SK-N-SH (cell line): ENCODE measurements around the gene SPRR1A. TPM values are rescaled to one million over a fixed set of nuclear protein-coding genes. Genes with fewer than 3 reads are reported as not detected.

Source experiments
- CTCF ChIA-PET: fragments of 300-600, 350-600 bp; formaldehyde crosslinking; extraction: SDS; loops from one replicate; lab custom pipeline; 2021; lab: Yijun Ruan, JAX
- POLR2A ChIA-PET: fragments of 350-600 bp; sonication (Branson Sonifier 250); formaldehyde crosslinking; extraction: SDS; loops from one replicate; lab custom pipeline; 2020; ENCODE audit warnings: antibody characterized with exemption, inconsistent platforms; lab: Yijun Ruan, JAX
- DNase-seq: peaks from one replicate; pipeline ENCODE4 v3.0.0; 2012
- H2AFZ ChIP-seq: fragments of 200-600 bp; sonication (generic); 2 replicates; pipeline ENCODE4 v1.8.1; 2016; ENCODE audit warnings: antibody characterized with exemption, mild to moderate bottlenecking, low read depth
- H3F3A ChIP-seq: fragments of 200-600 bp; sonication (generic); replicated peaks from 2 replicates; pipeline ENCODE3; 2016; ENCODE audit warnings: antibody characterized with exemption, mild to moderate bottlenecking; ENCODE audit not compliant: insufficient read depth
- H3K27ac ChIP-seq, 2 experiments: fragments of 200-500 bp in 1 of 2; fragments of 200-600 bp in 1 of 2; sonication (Bioruptor generic) in 1 of 2; sonication (generic), shearing (Covaris generic) in 1 of 2; 2 replicates each; pipeline versions ENCODE4 v1.5.1 to v1.6.1; 2014 to 2016; ENCODE audit warnings: low read depth in 2 of 2, inconsistent platforms in 1 of 2, low read length in 1 of 2, mild to moderate bottlenecking in 1 of 2, mixed read lengths in 1 of 2
- H3K27me3 ChIP-seq: fragments of 200-600 bp; sonication (generic), shearing (Covaris generic); 2 replicates; pipeline ENCODE4 v1.6.1; 2016; ENCODE audit warnings: mixed run types; ENCODE audit not compliant: insufficient read depth
- H3K36me3 ChIP-seq, 2 experiments: fragments of 200-500 bp in 1 of 2; fragments of 200-600 bp in 1 of 2; sonication (Bioruptor generic) in 1 of 2; sonication (generic) in 1 of 2; replicated peaks in 1 of 2; 2 replicates each; pipeline versions ENCODE3 to v1.5.1; 2014 to 2016; ENCODE audit warnings: low read length in 1 of 2, mild to moderate bottlenecking in 1 of 2; ENCODE audit not compliant: insufficient read depth in 2 of 2, control insufficient read depth in 1 of 2
- H3K4me1 ChIP-seq, 2 experiments: fragments of 200-500 bp in 1 of 2; fragments of 200-600 bp in 1 of 2; sonication (Bioruptor generic) in 1 of 2; sonication (generic), shearing (Covaris generic) in 1 of 2; 2 replicates each; pipeline versions ENCODE4 v1.5.1 to v1.6.1; 2014 to 2016; ENCODE audit warnings: low read depth in 1 of 2, low read length in 1 of 2, mixed run types in 1 of 2; ENCODE audit not compliant: insufficient read depth in 2 of 2, control insufficient read depth in 1 of 2
- H3K4me2 ChIP-seq: fragments of 200-600 bp; sonication (generic), shearing (Covaris generic); 2 replicates; pipeline ENCODE4 v1.6.1; 2017; ENCODE audit warnings: mixed run types
- H3K4me3 ChIP-seq, 2 experiments: fragments of 200-500 bp in 1 of 2; fragments of 200-600 bp in 1 of 2; sonication (Bioruptor generic) in 1 of 2; sonication (generic), shearing (Covaris generic) in 1 of 2; 2 replicates each; pipeline versions ENCODE4 v1.5.1 to v1.8.1; 2014 to 2016; ENCODE audit warnings: low read depth in 2 of 2, inconsistent platforms in 1 of 2, low read length in 1 of 2, mild to moderate bottlenecking in 1 of 2, mixed read lengths in 1 of 2, moderate library complexity in 1 of 2
- H3K79me2 ChIP-seq: fragments of 200-600 bp; sonication (generic); 2 replicates; pipeline ENCODE4 v1.8.1; 2017; ENCODE audit warnings: mild to moderate bottlenecking; ENCODE audit not compliant: insufficient read depth
- H3K9ac ChIP-seq: fragments of 200-600 bp; sonication (generic); 2 replicates; pipeline ENCODE4 v1.6.1; 2017; ENCODE audit warnings: mixed run types
- H3K9me2 ChIP-seq: fragments of 200-600 bp; sonication (generic); 2 replicates; pipeline ENCODE4 v1.6.1; 2017; ENCODE audit warnings: mixed run types
- H3K9me3 ChIP-seq: fragments of 200-600 bp; sonication (generic); 2 replicates; pipeline ENCODE4 v1.6.1; 2017; ENCODE audit warnings: mixed run types, mild to moderate bottlenecking, moderate library complexity
- H4K20me1 ChIP-seq: fragments of 200-600 bp; sonication (generic); 2 replicates; pipeline ENCODE4 v1.6.1; 2017; ENCODE audit warnings: mild to moderate bottlenecking, mixed run types; ENCODE audit not compliant: insufficient read depth
- CHD2 ChIP-seq: fragments of 150-350 bp; IDR thresholded peaks from 2 replicates; pipeline ENCODE4 v1.6.1; 2018; ENCODE audit warnings: low read length; ENCODE audit not compliant: partially characterized antibody
- ELF1 ChIP-seq: IDR thresholded peaks from 2 replicates; pipeline ENCODE4 v1.4.0; 2012
- EZH2phosphoT487 ChIP-seq: fragments of 200-600 bp; sonication (generic); IDR thresholded peaks from 2 replicates; pipeline ENCODE4 v1.6.1; 2017; ENCODE audit warnings: low read depth, mixed run types, mild to moderate bottlenecking, antibody characterized with exemption, moderate library complexity, borderline replicate concordance
- FOSL2 ChIP-seq: IDR thresholded peaks from 2 replicates; pipeline ENCODE4 v1.4.0; 2012; ENCODE audit warnings: low read depth, mild to moderate bottlenecking, moderate library complexity, borderline replicate concordance
- FOXJ3 ChIP-seq: sonication (generic); formaldehyde crosslinking; IDR thresholded peaks from 2 replicates; pipeline ENCODE4 v1.5.1; 2020; ENCODE audit warnings: mild to moderate bottlenecking, missing genetic modification reagents
- GABPA ChIP-seq: IDR thresholded peaks from 2 replicates; pipeline ENCODE4 v1.4.0; 2012; ENCODE audit warnings: low read depth, mild to moderate bottlenecking
- GATA2 ChIP-seq: sonication (generic); formaldehyde crosslinking; IDR thresholded peaks from 2 replicates; pipeline ENCODE4 v1.5.0; 2020; ENCODE audit warnings: mild to moderate bottlenecking, missing genetic modification reagents
- IRF3 ChIP-seq: fragments of 150-350 bp; IDR thresholded peaks from 2 replicates; pipeline ENCODE4 v1.6.1; 2016; ENCODE audit warnings: mild to moderate bottlenecking, low read depth, low read length
- JUND ChIP-seq: IDR thresholded peaks from 2 replicates; pipeline ENCODE4 v1.4.0; 2012
- PBX3 ChIP-seq: IDR thresholded peaks from 2 replicates; pipeline ENCODE4; 2012
- POLR2AphosphoS5 ChIP-seq: IDR thresholded peaks from 2 replicates; pipeline ENCODE4 v1.6.1; 2012; ENCODE audit warnings: low read depth, low read length
- RFX5 ChIP-seq: IDR thresholded peaks from 2 replicates; pipeline ENCODE4 v1.6.1; 2012; ENCODE audit warnings: mild to moderate bottlenecking, improper control_type of control experiment, low read length
- SIN3A ChIP-seq: IDR thresholded peaks from 2 replicates; pipeline ENCODE4 v1.6.1; 2012; ENCODE audit warnings: low read depth, mild to moderate bottlenecking, low read length, moderate library complexity, borderline replicate concordance
- TEAD4 ChIP-seq: IDR thresholded peaks from 2 replicates; pipeline ENCODE4 v1.4.0; 2012; ENCODE audit warnings: mild to moderate bottlenecking, borderline replicate concordance; ENCODE audit not compliant: insufficient read depth
- USF2 ChIP-seq: fragments of 150-350 bp; IDR thresholded peaks from 2 replicates; pipeline ENCODE4 v1.6.1; 2017; ENCODE audit warnings: antibody characterized with exemption, low read length, low read depth, borderline replicate concordance
- ZBTB33 ChIP-seq: IDR thresholded peaks from 2 replicates; pipeline ENCODE4 v1.4.0; 2012; ENCODE audit warnings: low read depth, borderline replicate concordance
- WGBS: methylation state at CpG from one replicate; pipeline ENCODE4 v1.1.6; 2017; ENCODE audit warnings: low lambda C conversion rate; 5-methylcytosine and 5-hydroxymethylcytosine counted together
- polyA plus RNA-seq, 3 experiments: library from polyadenylated mRNA; depleted of rRNA; stranded (reverse); fragments of >200 nt; gene quantifications; 2 replicates each; pipeline ENCODE4 v1.2.3, GENCODE V29; 2012
- TF ChIP-seq, protein P1 (sequence below): fragments of 200-600 bp; sonication (generic); IDR thresholded peaks from 2 replicates; pipeline ENCODE4 v1.6.1; 2017; ENCODE audit warnings: antibody characterized with exemption, mild to moderate bottlenecking, moderate library complexity
- TF ChIP-seq, protein P2 (sequence below): IDR thresholded peaks from 2 replicates; pipeline ENCODE4 v1.4.0; 2012; ENCODE audit warnings: low read depth

The SPRR1A gene
- polyA plus RNA-seq, 1 of the 3 experiments (the other 2 are of a cell fraction) = not detected

GRCh38 chr1:152998476-152998875, 14.6 kb downstream of the SPRR1A start:
- Histone ChIP-seq H3K9me3 (no peaks in the 10 kb centered on the region), H3K27me3 (no peaks in the 10 kb centered on the region; the same call in 1 of the 2 replicates), H2AFZ (no peak overlapping the region), H3K4me3 (no peak overlapping the region), H3K79me2 (no peaks in the 10 kb centered on the region), H3K9ac (no peak overlapping the region), H3K36me3 (no peaks in the 10 kb centered on the region), H3F3A (no peaks in the 10 kb centered on the region), H3K4me2 (no peak overlapping the region), H4K20me1 (no peaks in the 10 kb centered on the region), H3K9me2 (no peaks in the 10 kb centered on the region), H3K27ac (no peak overlapping the region), H3K4me1 (no peaks in the 10 kb centered on the region)
- no peak for DNase-seq
- WGBS = 8% methylated on average over 3 of the region's 4 CpGs
- CTCF ChIA-PET = no interaction called here
- TF ChIP-seq PBX3 = no peak
- TF ChIP-seq RFX5 = no peak
- no peak for TF ChIP-seq CHD2
- no peak for TF ChIP-seq USF2
- TF ChIP-seq SIN3A = no peak
- TF ChIP-seq POLR2AphosphoS5 = no peak
- TF ChIP-seq JUND = no peak
- no peak for TF ChIP-seq IRF3
- no peak for TF ChIP-seq EZH2phosphoT487
- TF ChIP-seq, protein P1, sequence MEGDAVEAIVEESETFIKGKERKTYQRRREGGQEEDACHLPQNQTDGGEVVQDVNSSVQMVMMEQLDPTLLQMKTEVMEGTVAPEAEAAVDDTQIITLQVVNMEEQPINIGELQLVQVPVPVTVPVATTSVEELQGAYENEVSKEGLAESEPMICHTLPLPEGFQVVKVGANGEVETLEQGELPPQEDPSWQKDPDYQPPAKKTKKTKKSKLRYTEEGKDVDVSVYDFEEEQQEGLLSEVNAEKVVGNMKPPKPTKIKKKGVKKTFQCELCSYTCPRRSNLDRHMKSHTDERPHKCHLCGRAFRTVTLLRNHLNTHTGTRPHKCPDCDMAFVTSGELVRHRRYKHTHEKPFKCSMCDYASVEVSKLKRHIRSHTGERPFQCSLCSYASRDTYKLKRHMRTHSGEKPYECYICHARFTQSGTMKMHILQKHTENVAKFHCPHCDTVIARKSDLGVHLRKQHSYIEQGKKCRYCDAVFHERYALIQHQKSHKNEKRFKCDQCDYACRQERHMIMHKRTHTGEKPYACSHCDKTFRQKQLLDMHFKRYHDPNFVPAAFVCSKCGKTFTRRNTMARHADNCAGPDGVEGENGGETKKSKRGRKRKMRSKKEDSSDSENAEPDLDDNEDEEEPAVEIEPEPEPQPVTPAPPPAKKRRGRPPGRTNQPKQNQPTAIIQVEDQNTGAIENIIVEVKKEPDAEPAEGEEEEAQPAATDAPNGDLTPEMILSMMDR = no peak
- no peak for TF ChIP-seq GABPA
- TF ChIP-seq FOXJ3 = no peak
- TF ChIP-seq FOSL2 = no peak
- no peak for TF ChIP-seq ZBTB33
- TF ChIP-seq GATA2 (CRISPR knock-in tag) = no peak
- TF ChIP-seq ELF1 = no peak
- TF ChIP-seq, protein P2, sequence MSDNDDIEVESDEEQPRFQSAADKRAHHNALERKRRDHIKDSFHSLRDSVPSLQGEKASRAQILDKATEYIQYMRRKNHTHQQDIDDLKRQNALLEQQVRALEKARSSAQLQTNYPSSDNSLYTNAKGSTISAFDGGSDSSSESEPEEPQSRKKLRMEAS = no peak
- no peak for TF ChIP-seq TEAD4
- POLR2A ChIA-PET = no interaction called here
